Stimulated activated CD4-positive, alpha-beta T cell treated with anti-CD3 and anti-CD28 coated beads, Interleukin-4, amount 100 ng/mL, for 4 hours (primary cell): ENCODE data around the gene WNT7A.

ENCODE experiments used
- DNase-seq, 2 experiments: peaks; one replicate each; pipeline ENCODE4 v3.0.0-alpha.2; 2020

Gene WNT7A

DNA sequence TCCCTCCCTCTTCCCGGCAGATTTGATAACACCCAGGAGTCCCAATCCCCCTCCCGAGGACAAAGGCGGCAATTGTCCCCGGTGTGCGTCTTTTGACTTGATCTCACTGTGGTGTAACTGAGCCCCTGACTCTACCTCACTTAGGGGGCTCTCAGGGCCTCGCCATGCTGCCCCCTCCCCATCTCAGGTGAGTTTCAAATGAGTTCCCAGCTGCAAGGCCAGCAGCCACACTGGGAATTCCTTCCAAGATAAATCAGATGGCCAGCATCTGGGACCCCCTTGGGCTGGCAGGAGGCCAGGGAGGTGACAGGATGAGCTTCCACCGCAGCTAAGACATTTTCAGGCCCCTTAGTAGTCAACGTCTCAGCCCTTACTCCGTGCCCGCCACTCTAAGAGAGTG is 35.0 kb downstream of the WNT7A start:
- no peak for DNase-seq

DNA sequence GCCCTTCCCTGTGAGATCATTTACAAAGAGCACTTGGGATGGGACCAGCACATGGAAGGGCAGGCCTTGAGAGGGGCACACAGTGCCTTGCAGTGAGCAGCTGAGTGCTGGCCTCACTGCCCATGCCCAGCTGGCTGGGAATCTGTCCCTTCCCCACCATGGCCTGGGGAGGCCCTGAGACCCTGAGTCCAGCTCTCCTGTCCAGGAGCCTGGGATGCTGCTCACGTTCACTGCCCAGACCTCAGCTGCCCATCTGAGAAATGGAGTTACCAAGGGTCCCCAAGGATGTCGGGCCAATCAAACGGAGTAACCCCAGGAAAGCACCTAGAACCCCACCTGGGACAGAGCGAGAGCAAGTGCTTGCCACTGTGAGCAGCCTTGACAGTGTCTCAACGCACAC is 35.6 kb downstream of the WNT7A start:
- DNase-seq: no peak

DNA sequence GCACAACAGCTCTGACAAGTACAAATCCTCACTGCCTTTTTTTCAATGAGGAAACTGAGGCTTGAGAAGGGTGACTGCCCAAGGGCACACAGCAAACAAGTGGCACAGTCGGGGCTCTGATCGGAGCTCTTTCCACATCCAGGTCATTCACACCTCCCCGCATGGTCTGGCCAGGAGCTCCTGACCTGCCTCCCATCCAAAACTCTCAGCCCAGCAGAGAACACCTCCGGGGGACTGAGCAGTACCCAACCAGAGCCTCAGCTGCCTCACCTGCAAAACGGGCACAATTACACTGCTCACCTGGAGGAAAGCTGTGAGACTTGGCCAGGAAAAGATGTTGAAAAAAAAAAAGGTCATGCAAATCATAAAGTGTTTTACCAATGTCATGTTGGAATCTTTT is 36.5 kb downstream of the WNT7A start:
- no peak for DNase-seq

DNA sequence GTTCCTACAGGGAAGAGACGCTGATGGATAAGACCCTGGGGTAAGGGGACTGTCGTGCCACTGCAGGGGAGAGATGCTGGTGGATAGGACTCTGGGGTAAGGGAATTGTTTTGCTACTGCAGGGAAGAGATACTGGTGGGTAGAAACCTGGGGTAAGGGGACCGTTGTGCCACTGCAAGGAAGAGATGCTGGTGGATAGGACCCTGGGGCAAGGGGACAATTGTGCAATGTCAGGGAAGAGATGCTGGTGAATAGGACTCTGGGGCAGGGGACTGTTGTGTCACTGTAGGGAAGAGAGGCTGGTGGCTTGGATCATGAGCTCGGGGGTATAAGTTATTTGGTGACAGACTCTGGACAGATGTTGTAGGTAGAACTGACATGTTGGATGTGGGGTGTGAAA is 37.6 kb downstream of the WNT7A start:
- no peak for DNase-seq

DNA sequence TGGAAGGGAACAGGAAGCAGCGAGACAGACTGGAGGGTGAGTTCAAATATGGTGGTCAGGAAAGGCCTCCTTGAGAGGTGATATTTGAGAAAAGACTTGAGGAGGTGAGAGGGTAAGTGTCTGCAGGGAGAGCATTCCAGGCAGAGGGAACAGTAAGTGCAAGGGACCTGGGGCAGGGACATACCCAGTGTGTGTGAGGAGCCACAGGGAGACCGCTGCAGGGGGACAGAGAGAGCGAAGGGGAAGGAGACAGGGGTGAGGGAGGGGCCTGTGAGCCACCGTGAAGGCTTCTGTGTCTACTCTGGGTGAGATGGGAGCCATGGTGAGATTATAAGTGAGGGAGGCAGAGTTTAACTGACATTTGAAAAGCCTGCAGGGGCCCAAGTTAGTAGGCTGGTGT is 38.0 kb downstream of the WNT7A start:
- DNase-seq: no peak

DNA sequence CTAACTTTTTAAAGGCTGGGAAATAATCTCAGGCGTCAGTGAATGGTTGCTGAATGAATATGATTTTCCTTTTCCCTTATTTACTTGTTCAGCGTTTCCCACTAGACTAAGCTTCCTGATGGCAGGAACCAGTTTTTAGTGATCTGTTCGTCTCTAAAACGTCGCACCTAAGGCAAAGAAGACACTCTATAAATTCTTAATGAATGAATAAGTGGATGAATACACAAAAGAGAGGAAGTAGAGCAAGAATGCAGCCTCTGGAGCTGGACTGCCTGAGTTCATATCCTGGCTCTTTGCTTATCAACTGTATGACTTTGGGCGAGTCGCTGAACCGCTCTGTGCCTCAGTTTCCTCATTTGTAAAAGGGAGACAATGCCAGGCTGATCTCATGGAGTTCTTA is 38.7 kb downstream of the WNT7A start:
- no peak for DNase-seq

DNA sequence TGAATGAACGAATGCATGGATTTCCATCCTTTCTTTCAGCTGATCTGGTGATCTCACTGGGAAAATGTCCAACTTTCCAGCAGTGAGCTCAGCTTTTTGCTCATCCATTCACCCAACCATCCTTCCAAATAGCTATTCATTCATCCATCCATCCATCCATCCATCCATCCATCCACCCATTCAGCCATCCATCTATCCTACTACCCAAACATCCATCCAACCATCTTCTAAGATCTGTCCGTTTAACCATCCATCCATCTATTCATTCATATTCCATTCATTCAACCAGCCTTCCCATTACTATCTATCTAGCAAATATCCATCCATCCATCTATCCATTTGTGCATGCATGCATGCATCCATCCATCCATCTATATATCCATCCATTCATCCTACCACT is 39.4 kb downstream of the WNT7A start:
- no peak for DNase-seq

DNA sequence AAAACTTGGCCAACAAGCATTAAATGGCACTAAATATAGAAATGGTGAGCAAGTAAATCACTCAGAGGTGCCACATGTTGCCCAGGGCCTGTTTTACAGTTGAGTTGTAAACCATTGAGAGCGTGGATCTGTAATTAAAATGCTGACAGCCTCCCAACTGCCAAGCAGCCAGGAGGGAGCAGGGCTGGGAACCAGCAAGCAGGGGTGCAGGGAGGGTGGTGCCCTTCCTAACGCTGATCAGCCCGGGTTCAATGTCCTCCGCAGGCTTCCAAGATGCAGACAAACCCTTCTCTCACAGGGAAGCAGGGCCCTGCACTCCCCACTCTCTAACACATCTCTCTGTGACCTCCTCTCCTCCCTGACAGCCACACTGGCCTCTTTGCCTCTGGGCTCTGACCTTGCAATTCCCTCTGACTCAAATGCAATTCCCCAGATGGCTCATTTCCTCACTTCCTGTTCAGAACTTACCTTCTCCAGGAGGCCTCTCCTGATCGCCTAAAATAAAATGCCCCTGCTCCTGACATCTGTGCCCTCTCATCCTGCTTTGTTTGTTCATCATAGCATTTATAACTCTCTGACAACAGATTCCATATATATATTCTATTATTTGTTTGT is 40.0 kb downstream of the WNT7A start:
- DNase-seq: no peak

DNA sequence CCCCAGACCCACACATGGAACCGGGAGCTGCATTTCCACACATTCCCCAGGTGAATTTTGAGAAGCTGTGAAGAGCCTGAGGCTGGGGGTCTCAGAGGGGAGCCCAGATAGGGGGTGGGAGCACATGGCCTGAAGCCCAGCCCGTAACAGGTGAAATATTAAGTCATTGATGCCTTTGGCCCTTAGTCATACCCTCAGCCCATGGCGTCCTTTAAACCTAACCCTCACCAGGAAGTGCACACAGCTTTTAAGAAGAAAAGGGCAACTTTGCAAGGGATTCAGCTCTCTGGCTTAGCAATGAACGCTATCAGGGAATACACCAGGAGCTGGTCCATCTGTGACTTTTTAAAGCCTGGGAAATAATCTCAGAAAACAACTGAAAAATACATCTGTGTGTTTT is 40.6 kb downstream of the WNT7A start:
- no peak for DNase-seq

DNA sequence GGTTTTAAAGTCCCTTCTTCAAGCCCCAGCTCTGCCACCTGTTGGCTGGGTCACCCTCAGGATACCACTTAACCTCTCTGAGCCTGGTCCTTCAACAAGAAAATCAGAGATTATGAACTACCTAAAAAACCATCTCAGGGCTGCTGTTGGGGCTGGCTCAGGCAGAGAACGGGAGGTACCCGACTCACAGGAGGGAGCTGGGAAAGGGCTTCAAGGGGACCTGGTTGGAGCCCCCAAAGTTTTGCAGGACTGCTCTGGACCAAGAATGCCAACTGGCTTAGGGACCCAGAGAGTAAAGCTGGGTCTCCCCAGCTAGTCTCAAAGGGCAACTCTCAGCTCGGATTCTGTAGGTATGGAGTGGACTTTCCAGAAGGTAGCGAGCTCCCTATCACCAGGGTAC is 41.5 kb downstream of the WNT7A start:
- no peak for DNase-seq

DNA sequence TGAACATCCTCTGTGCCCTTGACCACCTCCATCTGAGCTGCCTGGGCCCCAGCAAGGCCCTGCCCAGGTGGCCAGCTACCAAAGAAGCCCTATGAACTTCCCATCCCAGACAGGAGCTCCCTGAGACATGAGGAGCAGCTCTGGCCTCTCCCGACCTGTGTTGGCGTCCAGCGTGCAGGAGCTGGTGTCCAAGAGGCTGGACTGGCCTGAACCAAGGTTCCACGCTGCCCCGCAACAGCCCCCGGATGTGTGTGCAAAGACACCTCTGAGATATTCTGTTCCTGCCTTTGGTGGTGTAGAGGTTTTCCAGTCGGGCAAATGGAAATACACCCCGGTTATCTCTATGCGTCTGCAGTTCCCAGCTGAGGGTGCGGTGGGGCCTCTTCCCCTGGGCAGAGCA is 42.1 kb downstream of the WNT7A start:
- DNase-seq: no peak

DNA sequence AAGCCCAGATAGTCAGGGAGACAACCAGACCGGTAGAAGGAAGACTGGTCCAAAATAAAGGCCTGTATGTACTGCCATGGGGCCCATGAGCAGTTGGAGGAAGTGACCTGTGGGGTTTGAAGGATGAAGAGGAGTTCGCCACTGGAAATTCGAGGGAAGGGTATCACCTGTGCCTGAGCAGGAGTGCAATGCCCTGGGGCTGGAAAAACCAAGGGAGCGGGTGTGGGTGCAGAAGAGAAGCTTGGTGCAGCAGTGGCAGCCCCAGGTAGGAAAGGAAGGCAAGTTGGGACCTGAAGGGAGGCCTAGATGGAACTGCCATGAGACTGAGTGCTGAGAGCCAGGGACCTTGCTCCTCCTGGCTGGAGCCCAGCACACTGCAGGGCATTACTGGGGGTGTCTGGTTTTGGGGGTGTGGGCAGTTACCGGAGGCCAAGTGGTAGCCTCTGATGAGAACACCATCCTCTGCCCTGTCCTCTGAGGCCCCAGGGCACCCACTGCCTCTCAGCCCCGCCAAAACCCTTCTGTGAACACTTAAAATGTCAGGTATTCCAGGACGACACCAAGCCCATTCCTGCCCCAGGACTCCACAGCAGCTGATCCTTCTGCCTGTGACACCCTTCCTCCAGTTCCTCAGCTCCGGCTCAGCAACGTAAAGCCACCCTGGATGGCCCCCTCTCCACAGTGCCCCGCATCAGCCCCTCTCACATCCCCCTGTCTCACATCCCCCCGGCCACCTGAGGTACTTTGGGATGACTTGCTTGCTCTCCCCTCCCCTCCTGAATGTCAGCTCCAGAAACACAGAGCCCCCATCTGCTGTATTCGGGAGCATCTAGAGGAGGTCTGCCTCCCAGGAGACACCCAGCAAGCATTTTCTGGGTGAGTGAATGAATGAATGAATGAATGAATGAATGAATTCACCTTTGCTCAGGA is 42.9 kb downstream of the WNT7A start:
- no peak for DNase-seq

DNA sequence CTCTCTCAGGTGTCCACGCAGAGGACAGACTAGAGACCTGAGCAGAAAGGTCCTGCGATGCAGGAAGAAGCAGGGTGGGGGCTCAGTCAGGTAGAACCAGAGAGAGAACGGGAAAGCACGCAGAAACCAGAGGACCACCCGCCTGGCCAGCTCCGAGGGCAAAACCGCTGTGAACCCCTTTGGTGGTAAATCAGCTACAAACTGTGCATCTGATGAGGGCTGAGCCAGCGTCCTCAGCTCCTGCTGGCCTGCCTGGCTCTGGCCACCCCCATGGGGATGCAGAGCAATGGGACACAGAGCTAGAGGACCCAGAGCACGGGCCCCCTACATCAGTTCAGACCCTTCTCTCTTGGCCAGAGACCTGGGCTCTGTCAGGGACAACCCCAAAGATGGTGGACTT is 44.6 kb downstream of the WNT7A start:
- DNase-seq: no peak

DNA sequence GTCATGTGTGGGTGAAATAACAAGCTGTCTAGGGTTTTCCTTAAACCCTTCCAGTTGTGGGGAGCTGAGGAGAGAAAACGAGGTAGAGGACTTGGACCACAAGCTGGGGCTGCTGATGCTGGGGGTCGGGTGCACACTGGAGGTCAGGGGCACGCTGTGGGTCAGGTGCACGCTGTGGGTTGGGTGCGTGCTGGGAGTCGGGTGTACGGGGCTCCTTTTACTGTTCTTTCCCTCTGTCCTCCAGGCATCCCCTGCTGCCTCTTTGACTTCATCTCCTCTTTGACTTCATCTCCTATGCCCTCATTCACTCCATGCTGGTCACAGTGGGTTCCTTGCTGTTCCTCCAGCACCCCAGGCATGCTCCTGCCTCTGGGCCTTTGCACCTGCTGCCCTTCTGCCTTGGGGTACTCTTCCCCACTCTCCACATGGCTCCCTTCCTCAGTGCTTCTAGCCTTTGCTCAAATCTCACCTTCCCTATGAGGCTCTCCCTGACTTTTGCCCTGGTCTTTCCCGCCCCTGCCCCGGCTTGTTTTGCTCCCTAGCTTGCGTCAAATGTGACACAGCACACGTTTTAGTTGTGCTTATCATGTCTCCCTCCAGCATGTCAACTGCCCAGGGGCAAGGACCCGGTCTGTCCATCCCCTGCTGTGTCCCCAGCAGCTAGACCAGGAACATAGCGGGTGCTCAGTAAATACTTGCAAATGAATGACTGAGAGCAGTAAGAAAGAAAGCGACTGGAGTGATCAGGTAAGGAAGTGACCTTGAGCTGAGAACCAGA is 45.4 kb downstream of the WNT7A start:
- no peak for DNase-seq

DNA sequence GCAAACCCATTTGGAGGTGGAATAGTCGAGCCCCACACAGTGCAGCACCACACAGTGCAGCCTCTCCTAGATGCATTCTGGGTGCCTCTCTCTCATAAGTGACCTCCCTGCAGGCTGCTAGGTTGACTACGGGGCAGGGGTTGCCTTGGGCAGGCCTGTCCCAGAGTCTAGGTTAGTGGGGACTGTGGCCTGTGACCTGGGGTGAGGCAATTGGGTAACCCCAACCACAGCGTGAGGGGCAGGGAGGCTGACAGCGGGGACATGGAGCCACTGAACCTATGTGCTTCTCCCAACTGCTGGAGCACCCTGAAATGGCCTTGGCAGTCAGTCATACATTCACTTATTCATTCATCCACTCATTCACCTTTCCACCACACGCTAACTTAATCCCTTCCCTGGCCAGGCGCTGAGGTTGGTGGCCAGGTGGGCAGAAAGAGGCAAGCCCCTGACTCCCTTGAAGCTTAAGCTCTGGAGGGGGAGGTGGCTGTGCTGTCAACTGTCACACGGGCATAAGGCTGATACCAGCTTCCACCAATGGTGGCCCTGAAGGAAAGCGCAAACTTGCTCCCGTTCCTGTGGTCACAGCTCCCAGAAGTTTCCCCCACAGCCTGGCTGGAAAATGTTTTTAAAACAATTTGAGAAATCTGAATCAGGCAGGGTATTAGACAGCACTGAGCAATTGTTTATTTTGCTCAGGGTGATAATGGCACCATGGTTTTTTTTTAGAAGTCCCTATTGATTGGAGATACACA is 46.2 kb downstream of the WNT7A start:
- no peak for DNase-seq

DNA sequence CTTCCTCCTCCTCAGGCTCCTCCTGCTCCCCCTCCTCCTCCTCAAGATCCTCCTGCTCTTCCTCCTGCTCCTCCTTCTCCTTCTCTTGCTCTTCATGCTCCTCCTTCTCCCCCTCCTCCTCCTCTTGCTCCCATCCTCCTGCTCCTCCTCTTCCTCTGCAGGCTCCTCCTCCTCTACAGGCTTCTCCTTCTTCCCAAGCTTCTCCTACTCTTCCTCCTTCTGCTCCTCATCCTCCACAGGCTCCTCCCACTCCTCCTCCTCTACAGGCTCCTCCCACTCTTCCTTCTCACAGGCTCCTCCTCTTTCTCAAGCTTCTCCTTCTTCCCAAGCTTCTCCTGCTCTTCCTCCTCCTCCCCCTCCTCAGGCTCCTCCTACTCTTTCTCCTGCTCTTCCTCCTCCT is 47.7 kb downstream of the WNT7A start:
- DNase-seq: no peak

DNA sequence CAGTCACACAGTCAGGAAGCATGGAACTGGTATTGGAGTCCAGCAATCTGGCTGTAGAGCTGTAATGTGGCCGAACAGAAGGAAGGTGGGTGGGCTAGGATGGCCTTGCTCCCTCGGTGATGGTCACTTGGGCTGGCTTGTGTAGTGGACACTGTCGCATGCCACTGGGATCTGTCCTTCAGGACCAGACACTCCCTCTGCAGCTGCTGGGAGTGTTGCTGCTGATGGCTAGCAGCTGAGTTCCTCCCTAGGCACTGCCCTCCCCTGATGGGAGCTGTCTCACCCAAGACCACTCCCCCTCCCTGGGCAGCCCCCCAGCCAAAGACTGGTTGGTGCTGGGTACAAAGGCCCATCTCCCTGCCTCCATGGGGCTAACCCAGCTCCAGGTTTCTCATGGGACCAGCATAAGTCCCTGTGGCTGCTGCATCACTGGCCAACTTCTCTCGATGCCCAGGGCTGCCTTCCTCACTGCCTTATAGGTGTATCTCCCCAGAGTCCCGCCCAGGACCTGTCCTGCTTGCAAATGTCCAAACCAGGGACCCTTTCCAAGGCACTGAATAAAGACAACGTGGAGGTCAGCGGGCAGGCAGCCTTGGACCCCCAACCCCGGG is 48.4 kb downstream of the WNT7A start:
- DNase-seq: no peak

DNA sequence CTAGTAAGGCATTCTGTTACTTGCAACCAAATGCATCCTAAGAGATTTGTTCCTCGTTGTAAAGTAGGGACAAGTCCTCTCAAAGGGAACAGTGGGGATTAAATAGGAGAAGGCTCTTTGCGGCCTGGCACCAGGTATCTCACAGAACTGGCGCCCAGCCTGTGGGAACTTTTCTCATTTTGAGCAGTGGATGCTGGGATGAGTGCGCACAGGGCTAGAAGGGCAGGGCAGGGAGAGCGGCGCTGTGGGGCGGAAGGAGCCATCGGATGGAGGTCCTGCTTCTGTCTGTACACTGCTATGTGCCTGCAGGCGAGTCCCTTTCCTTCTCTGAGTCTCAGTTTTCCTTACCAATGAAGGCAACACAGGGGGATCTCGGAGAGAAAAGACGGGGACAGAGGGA is 50.6 kb downstream of the WNT7A start:
- DNase-seq: no peak

DNA sequence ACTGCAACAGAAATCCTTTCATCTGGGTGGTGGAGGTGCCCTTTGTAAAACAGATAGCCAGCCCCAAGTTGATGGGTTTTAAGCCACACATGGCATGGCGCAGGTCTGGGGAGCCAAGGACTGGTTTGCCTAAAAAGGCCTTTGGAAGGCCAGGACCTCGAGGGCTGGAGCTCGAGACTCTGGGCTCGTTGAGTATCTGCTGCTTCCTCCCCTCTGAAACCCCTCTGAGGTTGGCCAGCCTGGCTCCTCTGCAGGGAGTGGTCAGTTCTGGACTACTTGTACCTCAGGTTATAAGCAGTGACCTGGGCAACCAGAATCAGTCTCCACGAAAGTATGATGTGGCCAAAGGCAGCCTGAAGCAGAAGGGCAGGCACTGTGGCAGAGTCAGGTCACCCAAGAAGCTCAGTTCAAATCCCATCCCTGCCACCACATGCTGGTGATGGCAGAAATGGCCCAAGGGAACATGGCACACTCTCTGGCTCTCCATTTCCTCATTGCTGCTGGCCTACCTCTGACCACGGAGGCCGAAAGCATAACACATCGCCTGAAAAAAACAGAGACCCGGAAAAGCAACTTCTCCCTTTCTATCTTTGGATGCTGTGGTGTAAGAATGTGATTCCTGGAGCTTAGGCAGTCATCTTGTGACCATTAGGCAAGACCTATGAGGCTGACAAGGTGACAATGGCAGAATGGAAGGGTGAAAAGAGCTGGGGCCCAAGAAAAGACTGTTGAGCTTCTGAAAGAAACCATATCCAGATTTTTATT is 51.2 kb downstream of the WNT7A start:
- DNase-seq: no peak

DNA sequence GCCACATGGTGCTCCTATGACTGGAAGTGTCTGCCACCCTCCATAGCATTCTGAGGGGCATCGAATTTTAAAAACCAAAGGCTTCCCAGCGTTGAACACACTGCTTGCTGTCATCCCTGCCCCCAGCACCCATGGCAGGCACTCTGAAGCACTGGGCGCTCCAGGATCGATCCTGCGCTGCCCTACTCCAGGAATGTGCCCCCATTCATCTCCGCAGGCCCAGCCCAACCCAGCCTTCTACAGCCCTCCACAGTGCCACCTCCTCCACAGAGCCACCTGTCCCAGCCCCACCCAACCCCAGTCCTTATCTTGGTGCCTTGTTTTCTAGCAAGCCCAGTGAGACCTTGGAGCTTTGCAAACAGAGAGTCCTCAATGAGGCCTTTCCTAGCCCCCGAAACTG is 52.2 kb downstream of the WNT7A start:
- DNase-seq: no peak

DNA sequence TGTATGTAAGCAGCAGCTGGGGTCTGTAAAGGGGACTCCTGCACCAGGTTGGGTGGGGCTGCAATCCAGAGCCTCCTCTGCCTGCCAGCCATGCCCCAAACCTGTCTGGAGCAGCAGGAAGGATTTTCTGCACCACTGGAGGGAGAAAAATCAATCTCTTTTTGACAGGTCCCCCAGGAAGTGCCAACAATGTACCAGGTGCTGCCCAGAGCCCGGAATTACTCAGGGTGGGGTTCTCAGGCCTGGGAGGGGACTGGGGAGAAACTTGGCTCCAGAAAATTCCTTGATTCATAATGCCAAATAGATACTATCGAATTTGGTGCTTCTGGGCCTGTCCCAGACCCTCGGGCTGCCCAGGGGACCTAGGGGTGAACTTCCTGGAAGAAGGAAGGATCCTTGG is 52.6 kb downstream of the WNT7A start:
- DNase-seq: no peak

DNA sequence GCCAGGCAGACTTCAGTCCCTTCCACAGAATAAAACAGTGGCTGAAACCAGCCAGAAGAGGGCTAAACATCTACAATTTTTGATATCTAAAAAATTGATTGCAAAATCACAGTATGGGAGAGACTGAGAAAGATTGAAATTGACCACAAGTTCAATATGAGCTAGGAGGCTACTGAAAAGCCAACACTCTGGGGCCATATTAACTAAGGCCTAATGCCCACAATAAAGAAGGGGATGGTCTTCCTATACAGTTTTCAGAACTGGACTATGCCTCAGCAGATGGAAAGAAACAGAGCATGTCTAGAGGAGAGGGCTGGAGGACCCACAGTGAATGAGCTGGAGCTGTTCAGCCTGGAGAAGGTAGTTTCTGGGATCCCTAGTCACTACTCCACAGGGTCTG is 53.2 kb downstream of the WNT7A start:
- DNase-seq: no peak
